Mucosa of descending colon (tissue), 3 donors: ENCODE data around the gene PHF2. TPM values are rescaled to one million over a fixed set of nuclear protein-coding genes. Genes with fewer than 3 reads are reported as not detected.
"Not testable (repeated sequence)": the region's sequence is repeated elsewhere in the genome, so short reads cannot be mapped to it uniquely, and the experiment has no call there.

Experiments
- ATAC-seq: fragments of 200-7000 bp; cut with Tn5 transposase; one replicate; pipeline ENCODE4 v1.9.1; 2020; ENCODE audit warnings: mild to moderate bottlenecking, moderate library complexity
- DNase-seq, 3 donors: peaks; one replicate each; pipeline ENCODE4 v3.0.0-alpha.2; 2020
- H3K36me3 ChIP-seq: fragments of 200-600 bp; one replicate; pipeline ENCODE4 v1.8.0; 2021; ENCODE audit warnings: low read depth, mild to moderate bottlenecking
- H3K4me1 ChIP-seq: fragments of 200-600 bp; one replicate; pipeline ENCODE4 v1.8.0; 2021; ENCODE audit warnings: low read depth, mild to moderate bottlenecking
- H3K4me3 ChIP-seq: fragments of 200-600 bp; one replicate; pipeline ENCODE4 v1.8.0; 2021; ENCODE audit warnings: mild to moderate bottlenecking
- H3K9me3 ChIP-seq: fragments of 200-600 bp; one replicate; pipeline ENCODE4 v1.8.0; 2021; ENCODE audit warnings: mild to moderate bottlenecking
- intact Hi-C, 2 donors: fragments of 100-400 bp; cut with DNase I in 1 of 2; cut with micrococcal nuclease in 1 of 2; formaldehyde crosslinking; loops; one replicate each; pipeline versions ENCODE4 v1.11.0 to v1.11.1; 2022; cut with DNase I, micrococcal nuclease
- total RNA-seq, 3 donors: library from RNA; stranded (reverse); fragmentation: NEBNext Ultra II Directional in 2 of 3; extraction: Animal tissue kit (Norgen Biotek cat#: 25700) in 2 of 3; gene quantifications; one replicate each; pipeline versions ENCODE4 v1.2.1 to v1.2.4, GENCODE V29; 2021 to 2023
- TF ChIP-seq, protein P1 (sequence below): fragments of 200-600 bp; IDR thresholded peaks from one replicate; pipeline ENCODE4 v1.8.0; 2022; ENCODE audit warnings: antibody characterized with exemption, mild to moderate bottlenecking
- donor health status: DM: no; HTN: no; CAD: no; lungs with moderate emphysema.
- donor health status: DM: no; HTN: no; CAD: no.
- donor health status: DM: no; HTN: yes; CAD: no.

The PHF2 gene
- total RNA-seq, 3 donors from 2014 or later, result 19.1 to 42.9 (median 21.7) TPM

DNA sequence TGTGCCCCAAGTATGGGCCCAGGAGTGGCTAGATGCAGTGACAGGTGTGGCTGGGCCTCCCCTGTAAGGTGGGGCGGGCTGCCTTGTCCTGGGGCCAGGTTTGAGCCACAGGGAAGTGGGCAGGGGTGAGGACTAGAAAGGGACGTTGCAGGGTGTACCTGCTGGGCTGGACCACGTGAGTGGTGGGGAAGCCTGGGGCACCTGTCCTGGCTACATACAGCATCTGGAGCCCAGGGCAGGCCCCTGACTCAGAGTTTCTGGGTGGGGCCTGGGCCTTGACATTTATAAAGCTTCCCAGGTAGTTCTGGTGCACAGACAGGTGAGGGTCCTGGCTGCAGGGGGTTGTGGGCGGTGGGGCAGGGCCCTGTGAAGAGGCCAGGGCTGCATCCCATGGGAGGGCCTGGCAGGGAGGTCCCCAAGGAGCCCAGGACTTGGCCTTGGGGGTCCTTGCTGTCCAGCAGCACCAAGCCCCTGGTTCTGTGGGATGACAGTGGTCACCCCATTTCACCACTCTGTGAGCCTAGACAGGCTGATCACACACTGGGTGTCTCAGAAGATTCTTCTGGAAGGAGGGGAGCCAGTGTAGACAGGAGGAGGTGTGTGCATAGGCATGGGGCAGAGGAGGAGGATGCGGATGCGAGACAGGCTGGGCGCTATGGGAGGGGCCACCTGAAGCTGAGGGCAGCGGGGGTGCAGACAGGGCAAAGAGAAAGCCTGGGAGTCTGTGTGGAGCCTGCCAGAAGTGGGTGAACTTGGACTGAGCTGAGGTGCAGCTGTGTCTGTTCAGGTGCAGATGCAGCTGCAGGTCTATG is 94.0 kb downstream of the PHF2 start:
- TF ChIP-seq, protein P1, sequence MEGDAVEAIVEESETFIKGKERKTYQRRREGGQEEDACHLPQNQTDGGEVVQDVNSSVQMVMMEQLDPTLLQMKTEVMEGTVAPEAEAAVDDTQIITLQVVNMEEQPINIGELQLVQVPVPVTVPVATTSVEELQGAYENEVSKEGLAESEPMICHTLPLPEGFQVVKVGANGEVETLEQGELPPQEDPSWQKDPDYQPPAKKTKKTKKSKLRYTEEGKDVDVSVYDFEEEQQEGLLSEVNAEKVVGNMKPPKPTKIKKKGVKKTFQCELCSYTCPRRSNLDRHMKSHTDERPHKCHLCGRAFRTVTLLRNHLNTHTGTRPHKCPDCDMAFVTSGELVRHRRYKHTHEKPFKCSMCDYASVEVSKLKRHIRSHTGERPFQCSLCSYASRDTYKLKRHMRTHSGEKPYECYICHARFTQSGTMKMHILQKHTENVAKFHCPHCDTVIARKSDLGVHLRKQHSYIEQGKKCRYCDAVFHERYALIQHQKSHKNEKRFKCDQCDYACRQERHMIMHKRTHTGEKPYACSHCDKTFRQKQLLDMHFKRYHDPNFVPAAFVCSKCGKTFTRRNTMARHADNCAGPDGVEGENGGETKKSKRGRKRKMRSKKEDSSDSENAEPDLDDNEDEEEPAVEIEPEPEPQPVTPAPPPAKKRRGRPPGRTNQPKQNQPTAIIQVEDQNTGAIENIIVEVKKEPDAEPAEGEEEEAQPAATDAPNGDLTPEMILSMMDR, result no peak
- intact Hi-C loops, result no loop called here
- ATAC-seq, result no peak
- no peak overlapping the region for H3K4me3 ChIP-seq
- no peaks in the 10 kb centered on the region for H3K4me1 ChIP-seq
- H3K36me3 ChIP-seq, result no peaks in the 10 kb centered on the region
- H3K9me3 ChIP-seq, result no peaks in the 10 kb centered on the region
- DNase-seq, result no peak

DNA sequence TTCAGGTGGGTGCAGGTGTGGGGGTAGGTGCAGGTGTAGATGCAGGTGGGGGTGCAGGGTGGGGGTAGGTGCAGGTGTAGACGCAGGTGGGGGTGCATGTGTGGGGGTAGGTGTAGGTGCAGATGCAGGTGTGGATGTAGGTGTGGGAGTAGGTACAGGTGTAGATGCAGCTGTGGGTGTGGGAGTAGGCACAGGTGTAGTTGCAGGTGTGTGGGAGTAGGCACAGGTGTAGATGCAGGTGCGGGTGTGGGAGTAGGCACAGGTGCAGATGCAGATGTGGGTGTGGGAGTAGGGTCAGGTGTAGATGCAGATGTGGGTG is 94.6 kb downstream of the PHF2 start:
- Histone ChIP-seq H3K4me1 (no peaks in the 10 kb centered on the region), H3K4me3 (no peak overlapping the region), H3K36me3 (no peaks in the 10 kb centered on the region), H3K9me3 (no peaks in the 10 kb centered on the region)
- TF ChIP-seq, protein P1, result no peak
- intact Hi-C loops, result no loop called here
- no peak for ATAC-seq
- DNase-seq, result no peak

DNA sequence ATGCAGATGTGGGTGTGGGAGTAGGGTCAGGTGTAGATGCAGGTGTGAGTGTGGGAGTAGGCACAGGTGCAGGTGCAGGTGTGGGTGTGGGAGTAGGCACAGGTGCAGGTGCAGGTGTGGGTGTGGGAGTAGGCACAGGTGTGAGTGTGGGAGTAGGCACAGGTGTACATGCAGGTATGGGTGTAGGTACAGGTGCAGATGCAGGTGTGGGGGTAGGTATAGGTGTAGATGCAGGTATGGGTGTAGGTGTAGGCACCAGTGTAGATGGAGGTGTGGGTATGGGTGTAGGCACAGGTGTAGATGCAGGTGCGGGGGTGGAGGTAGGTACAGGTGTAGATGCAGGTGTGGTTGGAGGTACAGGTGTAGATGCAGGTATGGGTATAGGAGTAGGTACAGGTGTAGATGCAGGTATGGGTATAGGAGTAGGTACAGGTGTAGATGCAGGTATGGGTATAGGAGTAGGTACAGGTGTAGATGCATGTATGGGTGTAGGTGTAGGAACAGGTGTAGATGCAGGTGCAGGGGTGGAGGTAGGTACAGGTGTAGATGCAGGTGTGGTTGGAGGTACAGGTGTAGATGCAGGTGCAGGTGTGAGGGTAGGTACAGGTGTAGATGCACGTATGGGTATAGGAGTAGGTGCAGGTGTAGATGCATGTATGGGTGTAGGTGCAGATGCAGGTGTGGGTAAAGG is 96.1 kb downstream of the PHF2 start:
- DNase-seq, H3K4me1 ChIP-seq, intact Hi-C loops, H3K9me3 ChIP-seq, H3K4me3 ChIP-seq, H3K36me3 ChIP-seq, ATAC-seq: not testable (repeated sequence)

DNA sequence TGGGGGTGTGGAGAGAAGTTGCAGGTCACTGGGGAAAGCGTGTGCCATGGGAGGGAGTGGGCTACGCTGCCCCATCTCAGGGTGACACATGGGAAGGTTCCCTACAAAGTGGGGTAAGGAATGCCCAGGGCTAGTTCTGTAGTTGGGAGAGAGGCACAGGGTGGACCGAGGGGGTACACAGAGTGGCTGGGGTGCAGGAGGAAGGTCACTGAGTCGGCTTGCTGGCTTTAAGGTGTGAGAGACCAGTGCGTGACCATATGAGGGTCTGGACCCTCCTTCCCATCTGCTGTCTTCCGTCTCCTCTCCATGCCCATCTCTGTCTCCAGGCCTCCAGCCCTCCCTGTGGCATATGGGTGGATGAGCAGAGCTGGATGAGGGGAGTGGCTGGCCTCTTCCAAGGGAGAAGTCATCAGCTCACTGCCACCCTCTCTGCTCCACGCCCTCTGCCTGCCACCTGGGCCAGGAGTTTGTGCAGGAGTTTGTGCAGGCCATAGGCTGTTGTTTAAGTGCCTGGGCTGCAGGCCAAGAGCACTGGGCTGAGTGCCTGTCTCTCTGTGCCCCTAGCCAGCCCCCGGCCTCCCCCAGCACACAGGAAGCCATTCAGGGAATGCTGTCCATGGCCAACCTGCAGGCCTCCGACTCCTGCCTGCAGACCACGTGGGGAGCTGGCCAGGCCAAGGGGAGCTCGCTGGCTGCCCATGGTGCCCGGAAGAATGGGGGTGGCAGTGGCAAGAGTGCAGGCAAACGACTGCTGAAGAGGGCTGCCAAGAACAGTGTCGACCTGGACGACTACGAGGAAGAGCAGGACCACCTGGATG is 96.8 kb downstream of the PHF2 start:
- H3K4me3 ChIP-seq, result no peak overlapping the region
- peak in 2 of 3 donors; percentile 19 to 43 for DNase-seq
- intact Hi-C loops, result no loop called here
- peak; percentile 34 for ATAC-seq
- H3K36me3 ChIP-seq, result no peaks in the 10 kb centered on the region
- TF ChIP-seq, protein P1, result no peak
- H3K4me1 ChIP-seq, result no peaks in the 10 kb centered on the region
- no peaks in the 10 kb centered on the region for H3K9me3 ChIP-seq

DNA sequence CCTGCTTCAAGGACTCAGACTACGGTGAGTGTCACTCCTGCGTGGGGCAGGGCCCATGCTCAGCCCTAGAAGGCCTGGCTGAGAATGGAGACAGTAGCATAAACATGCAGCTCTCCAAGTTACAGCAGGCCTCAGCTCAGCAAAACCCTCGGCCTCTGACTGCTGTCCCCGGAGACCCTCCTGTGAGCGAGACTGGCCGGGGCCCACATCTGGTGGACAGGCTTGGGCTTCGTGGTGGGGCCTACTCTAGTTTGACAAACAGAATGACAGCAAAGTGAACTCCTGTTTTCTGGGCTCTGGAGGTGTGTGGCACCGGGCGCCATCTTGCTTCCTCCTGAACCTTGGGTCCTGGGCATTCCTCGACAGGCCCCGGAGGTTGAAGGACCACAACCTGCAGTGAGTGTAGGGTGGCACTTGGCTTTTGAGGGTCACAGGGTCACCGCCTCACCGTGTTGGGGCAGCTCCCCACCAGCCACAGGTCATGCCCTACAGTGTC is 97.5 kb downstream of the PHF2 start:
- Histone ChIP-seq H3K9me3 (no peaks in the 10 kb centered on the region), H3K4me3 (no peak overlapping the region), H3K36me3 (no peaks in the 10 kb centered on the region), H3K4me1 (no peaks in the 10 kb centered on the region)
- DNase-seq (no peak), ATAC-seq (no peak)
- TF ChIP-seq, protein P1, result no peak
- intact Hi-C loops, result no loop called here
